OCI-LY7 (cell line): ENCODE data around the gene BCKDHB.

Source experiments
- EZH2phosphoT487 ChIP-seq: fragments of 200-600 bp; sonication (generic); IDR thresholded peaks from 2 replicates; pipeline ENCODE4 v1.6.1; 2018; ENCODE audit warnings: low read depth, borderline replicate concordance, mild to moderate bottlenecking, mixed run types, antibody characterized with exemption, low read length, moderate library complexity, mixed read lengths
- TF ChIP-seq, protein P1 (sequence below): fragments of 200-600 bp; sonication (generic); conservative IDR thresholded peaks from 2 replicates; pipeline ENCODE4 v1.5.1; 2014; ENCODE audit warnings: mild to moderate bottlenecking, antibody characterized with exemption, low read length, moderate library complexity, mixed read lengths

GRCh38 chr6:80105972-80106417, 476 bp upstream of the BCKDHB start:
- TF ChIP-seq, protein P1, sequence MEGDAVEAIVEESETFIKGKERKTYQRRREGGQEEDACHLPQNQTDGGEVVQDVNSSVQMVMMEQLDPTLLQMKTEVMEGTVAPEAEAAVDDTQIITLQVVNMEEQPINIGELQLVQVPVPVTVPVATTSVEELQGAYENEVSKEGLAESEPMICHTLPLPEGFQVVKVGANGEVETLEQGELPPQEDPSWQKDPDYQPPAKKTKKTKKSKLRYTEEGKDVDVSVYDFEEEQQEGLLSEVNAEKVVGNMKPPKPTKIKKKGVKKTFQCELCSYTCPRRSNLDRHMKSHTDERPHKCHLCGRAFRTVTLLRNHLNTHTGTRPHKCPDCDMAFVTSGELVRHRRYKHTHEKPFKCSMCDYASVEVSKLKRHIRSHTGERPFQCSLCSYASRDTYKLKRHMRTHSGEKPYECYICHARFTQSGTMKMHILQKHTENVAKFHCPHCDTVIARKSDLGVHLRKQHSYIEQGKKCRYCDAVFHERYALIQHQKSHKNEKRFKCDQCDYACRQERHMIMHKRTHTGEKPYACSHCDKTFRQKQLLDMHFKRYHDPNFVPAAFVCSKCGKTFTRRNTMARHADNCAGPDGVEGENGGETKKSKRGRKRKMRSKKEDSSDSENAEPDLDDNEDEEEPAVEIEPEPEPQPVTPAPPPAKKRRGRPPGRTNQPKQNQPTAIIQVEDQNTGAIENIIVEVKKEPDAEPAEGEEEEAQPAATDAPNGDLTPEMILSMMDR, result no peak
- TF ChIP-seq EZH2phosphoT487, result no peak
